Fibroblast of skin of left quadriceps (primary cell): Measurements from ENCODE around the gene RNF169.
A peak's percentile ranks its signal among the peaks of the same experiment; 100 is the strongest.
"Not testable (repeated sequence)": the region's sequence is repeated elsewhere in the genome, so short reads cannot be mapped to it uniquely, and the experiment has no call there.

Experiments used
- DNase-seq, 2 experiments: peaks; one replicate each; pipeline ENCODE4 v3.0.0-alpha.2; 2013; ENCODE audit warnings: low read depth in 2 of 2

RNF169 gene

DNA sequence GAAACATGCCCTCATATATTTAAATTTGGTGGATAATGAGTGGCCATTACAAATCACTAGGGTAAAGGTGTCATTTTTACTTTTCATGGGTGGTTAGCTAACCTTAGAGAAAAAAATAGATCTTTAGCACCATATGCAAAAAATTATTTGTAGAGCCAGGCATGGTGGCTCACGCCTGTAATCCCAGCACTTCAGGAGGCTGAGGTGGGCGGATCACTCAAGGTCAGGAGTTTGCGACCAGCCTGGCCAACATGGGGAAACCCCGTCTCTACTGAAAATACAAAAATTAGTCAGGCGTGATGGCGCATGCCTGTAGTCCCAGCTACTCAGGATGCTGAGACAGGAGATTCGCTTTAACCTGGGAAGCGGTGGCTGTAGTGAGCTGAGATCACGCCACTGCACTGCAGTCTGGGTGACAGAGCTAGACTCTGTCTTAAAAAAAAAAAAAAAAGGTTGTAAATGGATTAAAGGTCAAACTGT is 19.6 kb downstream of the RNF169 start:
- DNase-seq = not testable (repeated sequence)

DNA sequence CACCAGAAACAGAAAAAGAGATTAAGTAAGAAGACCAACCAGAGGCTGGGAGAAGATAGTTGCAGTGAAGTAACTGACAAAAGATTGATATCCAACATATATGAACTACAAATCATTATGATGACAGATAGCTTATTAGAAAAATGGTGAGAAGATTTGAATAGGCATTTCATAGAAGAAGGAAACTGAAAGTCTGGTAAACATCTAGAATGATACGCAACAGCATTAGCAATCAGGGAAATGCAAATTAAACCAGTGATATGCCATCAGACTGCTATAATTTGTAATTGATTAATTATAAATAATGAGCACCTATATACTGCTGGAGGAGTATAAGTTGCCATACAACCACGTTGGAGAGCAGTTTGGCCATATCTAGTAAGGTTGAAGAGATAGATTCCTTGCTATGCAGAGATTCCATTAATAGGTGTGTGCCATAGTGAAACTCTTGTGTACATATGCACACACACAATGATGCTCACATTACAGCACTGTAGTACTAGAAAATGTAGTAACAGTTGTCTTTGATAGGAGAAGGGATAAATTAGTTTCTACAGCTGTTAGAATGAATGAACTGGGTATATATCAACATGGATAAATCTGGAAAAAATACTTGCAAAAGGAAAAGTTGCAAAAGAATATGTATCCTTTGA is 20.5 kb downstream of the RNF169 start:
- DNase-seq = no peak

DNA sequence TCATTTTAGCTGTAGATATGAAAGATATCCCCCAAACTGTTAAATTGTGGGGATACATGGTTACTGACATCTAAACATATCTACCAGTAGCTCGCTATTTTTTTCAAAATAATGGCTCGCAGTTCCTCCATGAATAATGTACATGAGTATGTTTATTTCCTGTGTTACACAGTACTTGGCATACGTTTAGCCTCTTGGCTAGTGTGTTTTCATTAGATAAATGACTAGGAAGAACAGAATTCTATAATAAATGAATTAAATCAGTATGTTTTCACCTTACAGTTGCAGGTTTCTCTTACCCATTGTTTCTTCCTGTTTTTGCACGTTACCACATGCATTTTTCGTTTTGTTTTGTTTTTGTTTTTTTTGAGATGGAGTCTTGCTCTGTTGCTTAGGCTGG is 21.8 kb downstream of the RNF169 start:
- DNase-seq = no peak

DNA sequence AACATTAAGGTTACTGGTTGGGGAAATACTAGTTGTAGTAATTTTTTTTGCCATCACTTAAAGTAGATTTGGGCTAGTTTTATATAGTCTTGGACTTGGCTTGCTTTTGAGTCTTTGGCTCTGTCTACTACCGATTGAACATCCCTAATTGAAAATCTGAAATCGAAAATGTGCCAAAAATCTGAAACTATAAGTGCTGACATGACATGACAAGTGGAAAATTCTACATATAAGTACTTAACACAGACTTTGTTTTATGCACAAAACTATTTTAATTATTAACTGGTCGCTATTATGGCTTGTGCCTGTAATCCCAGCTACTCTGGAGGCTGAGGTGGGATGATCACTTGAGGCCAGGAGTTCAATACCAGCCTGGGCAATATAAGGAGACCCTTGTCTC is 22.5 kb downstream of the RNF169 start:
- DNase-seq = no peak

DNA sequence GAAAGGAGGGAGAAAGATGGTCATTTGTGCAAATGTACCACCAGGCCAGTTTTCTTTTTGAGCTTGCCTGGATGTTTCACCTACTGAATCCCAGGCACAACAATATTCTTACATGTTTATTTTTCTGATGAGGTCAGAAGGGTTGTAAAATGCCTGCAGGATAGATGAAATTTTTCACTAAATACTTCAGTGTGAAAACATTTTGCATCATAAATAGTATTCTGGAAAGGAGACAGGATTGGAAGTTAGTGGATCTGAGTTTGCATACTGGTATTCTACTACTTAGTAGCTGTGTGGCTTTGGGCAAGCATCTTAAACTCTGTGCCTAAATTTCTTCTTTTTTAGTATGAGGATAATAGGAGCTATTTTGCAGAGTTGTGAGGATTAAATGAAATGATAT is 24.8 kb downstream of the RNF169 start:
- no peak for DNase-seq

DNA sequence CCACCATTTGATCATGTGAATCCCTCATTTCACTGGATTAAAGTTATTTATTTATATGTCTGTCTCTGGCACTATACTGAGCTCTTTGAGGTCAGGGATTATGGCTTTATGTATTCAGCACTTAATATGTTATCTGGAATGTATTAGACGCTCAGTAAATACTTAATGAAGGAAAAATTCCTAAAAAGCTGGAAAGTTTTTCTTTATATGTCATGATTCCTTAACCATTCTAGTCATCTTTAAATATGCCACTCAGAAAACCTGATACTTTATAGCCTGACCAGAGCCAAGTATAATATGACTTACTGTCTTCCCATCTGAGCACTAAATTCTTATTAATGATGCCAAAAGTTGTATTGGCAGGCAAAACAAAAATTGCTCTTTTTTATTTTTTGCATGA is 27.1 kb downstream of the RNF169 start:
- no peak for DNase-seq

DNA sequence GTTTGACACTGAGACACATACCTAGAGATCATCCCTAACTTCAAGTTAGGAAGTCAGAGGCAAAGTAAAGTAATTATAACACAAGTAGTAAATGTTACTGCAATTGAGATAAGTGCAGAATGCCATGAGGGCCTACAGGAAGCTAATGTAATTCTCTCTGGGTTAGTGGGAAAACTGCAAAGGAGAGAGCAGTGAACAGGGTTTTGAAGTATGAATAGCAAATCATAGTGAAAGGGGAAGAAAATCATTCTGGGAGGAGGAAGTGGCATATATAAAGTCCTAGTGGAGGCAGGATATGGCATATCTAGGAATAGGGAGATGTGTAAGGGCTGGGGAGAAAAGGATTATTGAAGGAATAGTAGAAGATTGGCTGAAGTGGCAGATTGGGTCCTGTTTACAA is 27.9 kb downstream of the RNF169 start:
- no peak for DNase-seq

DNA sequence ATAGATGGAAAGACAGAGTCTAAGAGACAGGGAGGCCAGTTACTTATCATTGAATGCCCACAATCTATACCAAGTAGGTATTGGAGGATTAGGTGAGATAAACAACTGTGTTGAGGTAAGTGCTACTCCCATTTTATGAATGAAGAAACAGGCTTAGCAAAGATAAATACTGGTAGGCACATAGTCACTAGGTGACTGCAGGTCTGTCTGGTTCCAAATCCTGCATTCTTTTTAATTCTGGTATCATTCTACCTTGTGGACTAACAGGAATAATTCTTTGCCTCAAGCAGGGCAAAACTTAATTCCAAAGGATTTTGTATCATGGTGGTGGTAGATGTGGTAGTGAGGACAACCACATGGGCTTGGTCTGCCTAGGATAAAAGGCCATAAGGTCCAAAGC is 28.4 kb downstream of the RNF169 start:
- DNase-seq = no peak

DNA sequence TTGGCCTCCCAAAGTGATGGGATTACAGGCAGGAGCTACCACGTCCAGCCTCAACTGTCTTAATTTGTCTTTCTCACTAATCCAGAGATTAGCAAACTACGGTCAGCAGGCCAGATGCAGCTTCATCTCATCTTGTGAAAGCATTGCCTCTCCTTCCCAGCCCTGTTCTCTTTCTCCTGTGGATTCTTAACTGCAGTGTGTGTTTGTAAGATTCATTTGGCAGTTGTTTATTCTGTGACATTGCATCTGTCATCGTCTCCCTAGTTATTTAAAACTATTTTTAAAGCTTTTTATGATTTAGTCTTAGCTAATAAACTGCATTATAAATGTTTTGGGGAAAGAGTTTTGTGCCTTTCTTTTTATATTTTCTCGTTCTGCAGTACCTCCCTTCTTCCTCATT is 29.2 kb downstream of the RNF169 start:
- DNase-seq = no peak

DNA sequence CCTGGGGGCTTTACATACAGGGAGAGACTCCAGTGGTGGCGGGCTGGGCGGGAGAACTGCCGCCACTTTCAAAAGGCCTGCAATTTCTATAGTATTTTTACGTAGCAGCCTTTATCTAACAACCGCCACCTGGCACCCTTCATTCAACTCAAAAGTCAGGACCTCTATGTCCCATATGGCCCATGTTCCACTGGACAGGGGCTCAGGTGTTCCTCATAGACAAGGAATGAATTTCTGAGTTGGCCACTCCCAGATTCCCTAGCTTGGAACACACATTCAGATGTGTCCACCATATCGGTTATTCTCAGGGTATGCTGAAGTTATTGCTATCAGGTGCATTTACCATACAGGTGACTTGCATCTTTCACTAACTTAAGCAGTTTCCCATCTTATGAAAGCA is 29.9 kb downstream of the RNF169 start:
- no peak for DNase-seq

DNA sequence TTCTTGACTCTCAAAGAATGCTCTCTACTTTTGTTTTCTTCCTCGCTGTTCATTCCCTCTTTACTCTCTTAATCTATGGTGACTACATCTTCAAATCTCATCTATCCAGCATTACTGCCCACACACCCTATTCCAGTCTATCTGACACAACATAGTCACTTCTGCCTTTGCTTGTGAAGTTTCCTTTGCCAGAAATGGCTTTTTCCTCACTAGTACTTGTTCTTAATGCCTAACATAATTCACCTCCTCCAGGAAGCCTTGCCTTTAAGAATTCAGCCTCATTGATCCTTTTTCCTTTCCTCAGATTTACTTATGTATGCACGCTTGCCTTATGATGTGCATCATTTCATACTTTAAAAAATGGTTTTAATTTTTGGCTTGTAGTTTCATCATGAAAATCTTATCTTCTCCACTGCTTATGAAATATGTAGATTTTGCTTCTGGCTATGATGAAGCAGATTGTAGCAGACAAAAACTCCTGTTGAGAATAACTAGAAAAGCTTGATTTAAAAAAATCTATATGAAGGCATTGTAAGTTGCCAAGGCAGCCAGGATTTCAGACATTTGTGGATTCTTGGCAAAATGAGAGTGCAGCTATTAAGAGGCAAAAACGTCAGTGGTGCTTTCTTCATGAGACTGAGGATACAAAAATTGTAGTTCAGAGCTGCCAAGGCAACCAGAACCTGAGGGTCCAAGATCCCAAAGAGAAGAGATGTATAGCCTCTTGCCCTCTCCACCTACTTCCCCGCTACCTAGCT is 31.8 kb downstream of the RNF169 start:
- DNase-seq = no peak

DNA sequence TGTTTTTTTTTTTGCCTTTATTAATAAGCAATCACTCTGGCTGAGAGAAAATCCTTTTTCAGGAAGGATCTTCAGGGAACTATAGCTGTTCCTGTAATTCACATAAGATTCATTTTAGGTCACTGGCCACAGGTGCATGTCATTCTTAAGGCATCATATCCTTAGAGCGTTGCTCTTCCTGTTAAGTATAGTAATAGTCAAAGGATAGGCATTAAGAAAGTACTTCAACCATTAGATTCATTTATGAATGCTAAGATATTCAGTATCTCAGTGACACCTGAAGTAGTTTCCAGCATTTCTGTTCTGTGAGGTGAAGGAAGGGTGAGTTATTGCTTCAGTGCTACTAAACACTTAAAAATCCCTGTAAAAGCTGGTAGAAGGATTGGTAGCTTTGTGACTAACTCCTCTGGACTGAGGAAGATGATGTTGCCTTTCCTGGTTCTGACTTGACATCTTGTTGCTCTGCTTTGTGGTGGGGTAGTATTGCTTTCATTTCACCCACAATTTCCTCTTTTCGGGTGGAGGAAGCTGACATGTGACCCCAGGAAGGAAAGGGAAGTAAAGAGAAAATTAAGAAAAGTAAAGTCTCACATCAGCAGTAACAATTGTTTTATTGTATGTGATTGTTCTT is 34.7 kb downstream of the RNF169 start:
- peak in 1 of 2 experiments; percentile 12 for DNase-seq

DNA sequence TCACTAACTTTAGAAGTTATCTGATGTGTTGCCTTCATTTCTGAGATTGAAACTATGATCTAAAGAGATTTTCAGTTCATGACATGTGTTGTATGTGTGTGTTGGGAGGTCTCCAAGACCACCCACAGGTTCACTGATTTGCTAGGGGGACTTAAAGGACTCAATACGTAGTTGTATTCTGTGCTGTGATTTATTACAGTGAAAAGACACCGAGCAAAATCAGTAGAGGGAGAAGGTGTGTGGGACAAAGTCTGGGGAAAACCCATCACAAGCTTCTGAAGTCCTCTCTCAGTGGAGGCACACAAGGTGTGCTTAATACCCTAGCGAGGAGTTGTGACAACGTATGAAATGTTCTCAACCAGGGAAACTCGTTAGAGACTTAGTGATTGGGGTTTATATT is 35.6 kb downstream of the RNF169 start:
- no peak for DNase-seq

DNA sequence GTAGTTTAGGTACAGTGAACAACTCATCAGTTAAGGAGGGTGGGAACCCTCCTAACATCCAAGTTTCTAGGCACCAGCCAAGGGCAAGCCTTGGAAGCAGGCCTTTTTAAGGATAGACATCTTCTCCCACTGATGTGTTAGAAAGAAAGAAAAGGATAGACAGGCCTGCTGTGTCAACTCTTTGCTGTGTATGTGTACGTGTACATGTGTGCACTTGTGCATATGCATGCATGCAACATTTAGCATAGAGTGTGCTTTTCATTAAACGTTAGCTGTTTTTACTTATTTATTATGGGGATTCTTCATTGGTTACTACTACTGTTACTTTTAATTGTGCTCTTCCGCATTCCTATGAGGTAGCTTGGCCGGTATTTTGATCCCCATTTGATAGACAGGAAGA is 36.1 kb downstream of the RNF169 start:
- DNase-seq = no peak

DNA sequence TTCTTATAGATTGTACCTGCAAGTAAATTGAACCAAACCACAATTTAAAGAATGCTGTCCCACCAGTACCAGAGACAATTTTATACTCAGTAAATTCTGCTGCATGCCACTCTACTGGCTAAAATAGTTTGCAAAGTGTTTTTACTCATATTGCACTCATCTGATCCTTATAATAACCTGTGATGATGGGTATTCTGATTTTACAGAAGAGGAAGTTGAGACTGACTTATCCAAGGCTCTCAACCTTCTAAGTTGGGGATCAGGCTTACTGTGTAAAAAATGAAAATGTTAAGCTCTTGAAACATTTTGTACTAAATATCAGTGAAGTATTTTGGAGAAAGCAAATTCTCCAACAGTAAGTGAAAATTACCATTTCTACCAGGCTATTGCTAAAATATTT is 37.9 kb downstream of the RNF169 start:
- DNase-seq = no peak

DNA sequence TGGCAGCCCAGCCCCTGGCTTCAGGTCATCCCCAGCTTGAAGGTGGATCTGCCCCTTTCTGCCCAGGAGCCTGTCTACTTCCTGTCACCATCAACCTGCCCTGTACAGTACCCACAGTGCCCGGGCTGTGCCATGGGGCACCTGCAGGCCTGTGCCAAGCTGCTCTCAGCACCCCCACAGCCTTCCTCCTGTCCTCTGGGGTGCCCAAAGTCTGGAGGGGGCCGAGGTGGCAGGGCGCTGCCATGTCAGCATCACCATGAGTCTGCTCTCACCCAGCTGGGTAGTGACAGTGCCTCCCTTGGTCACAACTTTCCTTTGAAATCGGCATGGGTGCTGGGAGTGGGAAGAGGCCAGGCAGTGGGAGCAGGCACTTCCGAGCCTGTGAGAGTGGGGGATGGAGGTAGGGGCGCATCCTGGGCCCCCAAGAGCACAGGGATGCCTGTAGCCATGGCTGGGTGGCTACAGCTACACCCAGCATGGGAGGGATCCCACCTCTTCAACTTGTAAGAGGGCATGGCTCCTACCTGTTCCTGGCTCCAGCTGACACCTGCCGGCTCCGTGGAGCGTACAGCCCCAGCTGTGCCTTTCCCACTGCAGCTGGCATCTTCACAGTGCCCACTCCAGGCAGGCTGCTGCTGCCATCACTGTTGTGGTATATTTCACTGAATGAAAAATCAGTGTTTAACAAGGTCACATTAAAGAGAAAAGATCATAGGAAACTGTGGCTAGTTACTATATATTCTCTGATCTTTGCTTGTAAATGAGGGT is 42.9 kb downstream of the RNF169 start:
- DNase-seq = no peak

DNA sequence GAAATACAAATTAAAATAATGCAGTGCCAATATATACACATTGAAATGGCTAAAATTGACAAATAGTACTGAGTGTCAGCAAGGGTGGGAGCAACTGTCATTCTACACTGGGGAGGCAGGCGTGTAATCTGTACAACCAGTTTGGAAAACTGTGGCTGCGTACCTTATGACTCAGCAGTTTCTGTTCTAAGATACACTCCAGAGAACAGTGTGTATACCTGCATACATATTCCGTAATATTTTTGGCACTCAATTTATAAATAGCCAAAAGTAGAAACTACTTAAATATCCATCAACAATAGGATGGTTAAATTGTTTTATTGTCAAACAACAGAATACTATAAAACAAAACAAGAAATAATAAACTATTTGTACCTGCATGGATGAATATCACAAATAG is 57.6 kb downstream of the RNF169 start:
- DNase-seq = no peak

DNA sequence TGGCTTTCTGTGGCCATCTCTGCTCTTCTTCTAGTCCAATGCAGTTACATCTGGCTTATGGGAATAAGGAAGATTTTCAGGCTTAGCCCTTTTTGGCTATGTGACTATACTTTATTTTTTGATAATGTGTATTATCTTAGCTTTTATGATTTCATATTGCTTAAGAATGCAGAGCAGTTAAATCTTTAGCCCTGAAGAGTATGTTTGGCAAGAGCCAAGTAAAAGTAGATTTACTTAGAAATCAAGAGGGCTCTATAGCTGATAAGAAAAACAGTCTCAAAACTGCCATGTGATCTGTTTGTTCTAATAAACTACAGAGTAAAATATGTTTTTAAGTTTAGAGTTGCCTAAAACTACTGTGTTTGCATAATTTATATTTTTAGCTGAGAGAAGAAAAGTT is 61.2 kb downstream of the RNF169 start:
- no peak for DNase-seq

DNA sequence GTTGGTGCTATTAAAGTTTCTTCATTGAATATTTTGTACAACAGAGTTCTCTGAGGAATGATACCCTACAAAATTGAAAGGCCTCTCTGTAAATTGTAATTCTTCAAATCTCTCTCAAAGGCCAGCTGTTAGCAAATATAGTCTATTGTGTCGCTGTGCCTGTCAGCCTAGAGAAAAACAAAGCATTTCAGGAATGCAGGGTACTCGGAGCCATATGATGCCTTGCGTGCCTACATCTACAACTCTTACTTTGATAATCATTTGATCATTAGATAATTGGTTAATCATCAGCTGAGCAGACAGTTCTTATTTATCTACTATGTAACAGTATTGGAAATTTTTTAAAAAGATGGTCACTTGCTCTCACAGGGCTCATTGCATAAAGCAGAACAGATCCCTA is 67.3 kb downstream of the RNF169 start:
- no peak for DNase-seq

DNA sequence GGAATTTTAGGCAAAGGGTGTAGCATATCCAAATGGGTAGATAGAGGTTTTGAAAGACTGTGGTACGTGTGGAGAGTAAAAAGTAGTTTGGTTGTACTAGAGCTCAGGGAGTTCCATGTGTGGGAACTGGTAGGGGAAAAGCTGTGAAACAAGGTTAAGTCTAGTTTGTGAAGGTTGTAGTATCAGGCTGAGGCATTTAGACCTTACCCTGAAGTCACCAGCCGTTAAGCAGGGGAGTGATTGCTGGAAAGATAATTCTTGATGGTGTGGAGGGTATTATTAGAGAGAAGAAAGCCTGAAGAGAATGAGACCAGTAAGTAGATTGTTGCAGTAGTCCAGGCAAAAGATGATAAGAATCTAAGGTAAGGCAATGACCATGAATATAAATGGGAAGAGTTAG is 68.0 kb downstream of the RNF169 start:
- DNase-seq = no peak

DNA sequence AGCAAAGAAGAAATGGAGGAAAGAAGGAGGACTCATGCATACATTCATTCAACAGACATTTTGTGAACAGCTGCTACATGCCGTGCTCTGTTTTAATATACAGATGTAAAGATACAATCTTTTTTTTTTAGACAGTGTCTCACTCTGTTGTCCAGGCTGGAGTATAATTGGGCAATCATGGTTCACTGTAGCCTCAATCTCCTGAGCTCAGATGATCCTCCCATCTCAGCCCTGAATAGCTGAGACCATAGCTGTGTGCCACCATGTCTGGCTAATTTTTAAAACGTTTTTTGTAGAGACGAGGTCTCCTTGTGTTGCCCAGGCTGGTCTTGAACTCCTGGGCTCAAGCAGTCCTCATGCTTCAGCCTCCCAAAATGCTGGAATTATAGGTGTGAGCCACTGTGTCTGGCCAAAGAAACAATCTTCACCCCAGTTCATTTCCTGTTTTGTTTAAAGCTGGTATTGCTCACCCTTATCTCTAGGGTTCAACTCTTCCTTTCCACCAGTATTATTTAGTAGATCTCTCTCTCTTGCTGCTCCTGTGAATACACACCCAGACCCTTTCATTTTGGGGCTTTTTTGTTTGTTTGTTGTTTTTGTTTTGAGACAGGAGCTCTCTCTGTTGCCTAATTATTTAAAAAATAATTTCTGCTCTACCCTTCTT is 69.8 kb downstream of the RNF169 start:
- no peak for DNase-seq

DNA sequence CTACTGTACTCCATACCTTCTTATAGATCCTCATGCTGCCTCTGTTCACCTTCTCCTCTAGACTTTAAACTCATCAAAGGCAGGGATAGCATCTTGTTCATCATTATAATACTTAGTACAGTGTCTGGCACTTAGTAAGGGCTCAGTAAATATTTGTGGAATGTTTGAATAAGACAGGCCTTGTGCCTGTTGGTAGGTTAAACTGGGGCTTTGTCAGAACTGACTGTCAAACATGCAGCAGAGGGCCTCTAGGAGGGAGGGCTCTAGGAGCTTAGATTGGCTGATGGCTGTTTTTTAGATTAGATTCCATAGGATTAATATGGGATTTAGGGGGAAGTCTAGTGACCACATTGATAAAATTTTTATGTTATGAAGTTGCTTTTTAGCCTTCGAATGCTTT is 70.8 kb downstream of the RNF169 start:
- peak in 1 of 2 experiments; percentile 4 for DNase-seq
